Suppressor macrophage (primary cell): ENCODE results near the gene NTNG1.

ENCODE experiments used
- DNase-seq, 4 experiments: peaks; one replicate each; pipeline ENCODE4 v3.0.0-alpha.2; 2020 to 2022

The NTNG1 gene

GRCh38 chr1:107343601-107344000 is 202.8 kb downstream of the NTNG1 start:
- DNase-seq: no peak

DNA sequence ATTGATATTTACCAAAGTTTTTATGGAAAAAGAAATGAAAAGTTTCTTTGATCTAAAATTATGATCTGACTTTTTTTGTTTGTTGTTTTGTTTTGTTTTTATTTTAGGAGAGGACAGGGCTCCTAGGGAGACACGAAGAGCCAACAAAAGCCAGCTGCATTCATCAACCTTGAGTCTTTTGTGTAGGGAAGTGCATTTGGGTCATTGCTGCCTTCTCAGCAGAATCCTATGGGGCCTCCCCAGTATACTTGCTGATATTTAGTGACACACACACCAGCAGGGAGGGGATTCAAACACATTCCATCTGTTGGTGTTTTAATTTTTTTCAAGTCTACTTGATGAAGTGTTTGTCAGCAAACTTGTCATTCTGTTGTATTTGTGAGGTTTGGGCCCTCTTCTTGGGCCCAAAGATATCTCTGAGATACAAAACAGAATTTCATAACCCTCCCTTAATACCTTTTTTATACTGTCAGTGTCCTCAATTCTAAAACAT is 203.5 kb downstream of the NTNG1 start:
- no peak for DNase-seq

- DNase-seq: no peak
Observed at GRCh38 chr1:107344836-107345235, 204.0 kb downstream of the NTNG1 start.

DNA sequence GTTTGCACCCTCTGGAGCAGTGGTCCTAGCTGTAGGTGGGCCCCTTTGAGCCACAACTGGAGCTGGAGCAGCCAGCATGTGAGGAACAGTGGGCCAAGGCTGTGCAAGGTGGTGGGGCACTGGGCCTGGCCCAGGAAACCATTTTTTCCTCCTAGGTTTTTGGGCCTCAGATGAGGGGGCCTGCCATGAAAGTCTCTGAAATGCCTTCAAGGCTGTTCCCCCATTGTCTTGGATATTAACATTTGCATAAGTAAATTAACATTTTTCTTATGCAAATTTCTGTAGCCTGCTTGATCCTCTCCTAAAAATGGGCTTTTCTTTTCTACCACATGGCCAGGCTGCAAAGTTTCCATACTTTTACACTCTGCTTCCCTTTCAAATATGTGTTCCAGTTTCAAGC is 212.0 kb downstream of the NTNG1 start:
- no peak for DNase-seq

- no peak for DNase-seq
Observed at GRCh38 chr1:107357376-107357775, 216.5 kb downstream of the NTNG1 start.

DNA sequence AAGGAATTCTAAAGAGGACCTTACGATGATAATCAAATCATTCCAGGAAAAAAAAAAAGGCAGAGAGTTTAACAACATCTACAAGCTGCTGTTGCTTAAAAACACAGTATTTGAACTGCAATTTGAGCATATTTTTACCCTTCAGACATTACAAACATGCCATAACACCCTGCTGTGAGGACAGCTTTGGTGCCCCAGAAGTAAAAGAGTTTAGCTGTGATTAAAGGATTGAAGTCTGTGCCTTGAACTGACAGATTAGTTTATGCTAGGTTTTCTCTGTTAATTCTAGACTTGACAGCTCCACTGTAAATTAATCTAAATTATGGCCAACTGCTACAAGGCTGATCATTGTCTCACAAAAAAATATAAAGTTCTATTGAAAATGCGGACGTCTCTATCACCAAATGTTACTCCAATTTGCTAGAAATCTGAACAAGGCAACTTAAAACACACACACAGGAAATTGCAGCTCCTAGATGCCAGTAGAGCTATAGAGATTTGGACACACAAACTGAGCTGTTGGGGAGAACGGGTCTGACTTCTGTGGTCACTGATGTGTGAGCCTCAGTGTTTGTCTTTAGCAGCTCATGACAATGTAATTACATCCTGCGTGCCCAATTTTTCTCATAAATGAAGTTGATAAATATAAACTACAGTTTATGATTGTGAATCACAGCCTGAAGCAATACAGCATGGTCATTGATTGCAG is 217.9 kb downstream of the NTNG1 start:
- no peak for DNase-seq

GRCh38 chr1:107359472-107360241 is 218.8 kb downstream of the NTNG1 start:
- DNase-seq: no peak

GRCh38 chr1:107362468-107363140 is 221.8 kb downstream of the NTNG1 start:
- DNase-seq: no peak

GRCh38 chr1:107363154-107363553 is 222.3 kb downstream of the NTNG1 start:
- no peak for DNase-seq

- DNase-seq: no peak
Observed at GRCh38 chr1:107365527-107366240, 224.8 kb downstream of the NTNG1 start.

- no peak for DNase-seq
Observed at GRCh38 chr1:107378426-107378825, 237.6 kb downstream of the NTNG1 start.

DNA sequence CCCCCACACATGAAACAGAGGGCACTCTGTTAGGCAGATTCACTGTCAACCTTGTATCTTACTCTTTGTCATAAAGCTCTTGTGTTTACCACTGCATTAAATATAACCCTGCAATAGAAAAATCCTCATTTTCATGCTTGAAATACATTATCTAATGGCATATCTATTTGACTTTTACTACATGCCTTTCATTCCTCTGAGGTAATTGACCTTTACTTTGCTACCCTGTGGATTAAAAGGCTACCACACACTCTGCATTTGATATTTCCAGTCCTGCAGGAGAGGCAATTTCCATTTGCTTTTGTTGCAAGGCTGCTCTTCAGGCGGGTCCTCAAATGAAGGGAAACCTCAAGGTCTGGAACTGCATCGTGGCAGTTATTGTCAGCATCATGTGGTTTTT is 238.0 kb downstream of the NTNG1 start:
- DNase-seq: no peak

DNA sequence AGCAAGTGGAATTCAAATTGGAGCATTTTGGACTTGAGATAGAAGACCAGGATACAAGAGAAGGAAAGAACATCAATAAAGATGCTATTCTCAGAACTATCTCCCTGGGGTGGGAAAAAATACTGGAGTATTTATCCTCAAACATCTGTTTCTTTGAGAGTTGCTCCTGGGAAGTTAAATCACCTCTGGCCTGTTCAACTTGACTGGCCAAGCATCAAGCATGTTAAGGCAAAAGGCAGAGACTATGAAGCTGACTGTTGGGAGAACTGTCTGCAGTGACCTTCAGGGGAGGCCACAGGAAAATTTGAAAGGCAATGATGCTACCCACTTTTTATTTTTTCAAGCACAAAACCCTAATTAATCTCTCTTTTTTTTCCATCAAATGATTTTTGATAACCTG is 239.0 kb downstream of the NTNG1 start:
- no peak for DNase-seq

DNA sequence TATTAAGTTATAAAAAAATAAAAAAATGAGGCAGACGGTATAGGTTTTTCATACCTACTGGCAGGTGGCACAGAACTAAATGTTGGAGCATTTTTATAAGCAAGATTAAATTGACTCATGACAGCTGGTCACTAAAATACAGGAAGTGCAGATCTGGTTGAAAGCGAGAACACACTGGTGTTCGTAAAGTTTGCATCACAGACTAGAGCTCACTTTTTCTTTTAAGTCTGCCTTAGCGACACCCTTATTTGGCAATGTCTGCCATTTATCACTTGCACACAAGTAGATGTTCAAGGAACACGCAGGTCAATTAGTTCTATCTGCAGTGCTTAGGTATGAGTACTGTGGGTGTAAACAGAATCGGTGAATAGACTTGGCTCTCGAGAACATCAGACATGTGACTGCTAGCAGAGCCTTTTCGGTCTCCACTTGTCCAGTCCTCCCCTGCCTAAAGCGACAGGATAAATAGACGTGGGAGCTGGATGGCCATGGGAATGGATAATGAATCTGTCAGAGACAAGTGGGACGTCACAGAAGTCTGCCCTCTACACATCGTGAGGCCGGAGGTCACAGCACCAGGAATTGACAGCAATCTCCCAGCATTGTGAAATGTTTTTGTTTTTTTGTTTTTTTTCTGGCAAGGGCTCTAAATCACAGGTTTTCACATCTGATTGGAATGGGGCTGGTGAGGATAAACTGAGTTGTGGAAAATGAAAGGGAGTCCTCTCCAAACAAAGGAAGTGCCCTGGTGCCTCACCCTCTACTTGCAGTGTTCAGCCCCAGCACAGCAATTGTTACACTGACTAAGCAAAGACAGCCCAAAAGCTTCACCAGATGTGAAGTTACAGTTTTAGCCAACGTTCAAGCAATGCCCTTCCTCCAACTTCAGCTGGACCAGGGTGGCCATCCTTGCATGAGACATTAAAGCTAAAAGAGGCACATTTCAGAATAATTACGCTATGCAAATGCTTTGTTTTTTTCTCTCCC is 248.9 kb downstream of the NTNG1 start:
- no peak for DNase-seq

DNA sequence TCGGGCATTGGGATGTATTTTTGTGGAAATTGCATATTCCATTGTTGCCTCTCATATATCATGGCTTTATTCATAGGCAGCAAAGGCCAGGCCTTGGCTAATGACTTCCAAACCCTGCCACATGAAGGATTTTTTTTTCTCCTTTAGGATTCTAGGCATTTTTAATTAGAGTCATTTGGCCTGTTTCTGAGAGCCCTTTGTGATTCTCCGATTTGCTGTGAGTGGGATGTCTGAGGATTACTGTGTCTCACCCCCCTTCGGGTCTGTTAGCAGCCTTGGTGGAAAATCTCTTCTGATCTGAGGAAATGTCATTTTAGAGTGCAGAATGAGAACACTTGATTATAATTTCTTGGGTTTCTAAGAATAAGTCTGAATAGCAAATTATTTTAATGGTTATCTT is 253.5 kb downstream of the NTNG1 start:
- no peak for DNase-seq

- DNase-seq: no peak
Observed at GRCh38 chr1:107401704-107402103, 260.9 kb downstream of the NTNG1 start.

DNA sequence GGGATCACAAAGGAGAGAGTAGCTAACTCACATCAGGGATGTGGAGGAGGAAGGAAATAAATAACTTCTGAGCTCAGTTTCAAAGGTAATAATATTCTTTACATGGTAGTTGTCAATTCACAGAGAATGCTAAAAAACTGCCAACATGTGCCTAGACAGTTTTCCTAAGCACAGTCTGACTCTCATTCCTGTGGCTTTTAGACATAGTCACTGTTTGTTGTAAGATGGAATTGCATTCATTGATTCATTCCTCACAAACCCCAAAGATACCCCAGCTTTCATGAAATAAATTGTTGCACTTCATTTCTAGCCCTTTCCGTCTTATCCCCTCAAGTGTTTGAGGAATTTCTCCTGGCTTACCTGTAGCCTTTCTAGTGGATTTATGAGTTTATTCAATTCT is 263.9 kb downstream of the NTNG1 start:
- DNase-seq: no peak

- peak; percentile 5 to 68 (median 28) for DNase-seq
Observed at GRCh38 chr1:107405236-107405635, 264.4 kb downstream of the NTNG1 start.

DNA sequence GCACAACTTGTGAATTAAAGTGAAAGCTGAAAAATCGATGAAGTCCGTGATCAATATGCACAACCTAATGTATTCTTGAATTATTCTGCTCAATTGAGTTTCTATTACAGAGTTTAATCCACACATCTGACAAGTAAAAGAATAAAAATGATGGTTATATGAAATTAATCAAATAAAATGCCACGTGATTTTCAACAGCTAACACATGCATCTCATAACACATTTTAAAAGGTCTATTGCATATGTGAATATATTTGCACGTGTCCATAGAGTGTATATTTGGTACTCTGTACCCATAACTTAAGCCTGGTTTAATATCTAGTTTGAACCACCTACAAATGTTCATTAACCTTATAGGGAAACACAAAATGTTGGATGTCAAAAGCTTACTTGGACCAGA is 266.2 kb downstream of the NTNG1 start:
- no peak for DNase-seq

DNA sequence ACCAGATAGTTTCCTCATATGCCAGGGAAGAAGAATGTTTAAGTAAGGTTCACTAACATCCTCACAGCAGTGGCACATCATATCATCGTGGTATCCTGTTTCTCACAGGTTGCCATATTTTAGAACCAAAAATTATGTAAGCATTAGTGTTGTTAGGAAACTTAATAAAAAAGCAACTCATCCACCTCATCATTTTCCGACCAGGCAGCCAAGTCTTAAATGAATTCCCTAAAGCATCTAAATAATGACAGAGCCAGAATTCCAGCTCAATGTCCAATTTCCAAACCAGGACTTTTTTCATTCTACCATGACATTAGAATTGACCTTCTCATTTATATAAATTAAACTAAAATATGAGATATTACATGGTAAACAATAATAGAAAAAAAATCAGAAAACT is 272.7 kb downstream of the NTNG1 start:
- no peak for DNase-seq

DNA sequence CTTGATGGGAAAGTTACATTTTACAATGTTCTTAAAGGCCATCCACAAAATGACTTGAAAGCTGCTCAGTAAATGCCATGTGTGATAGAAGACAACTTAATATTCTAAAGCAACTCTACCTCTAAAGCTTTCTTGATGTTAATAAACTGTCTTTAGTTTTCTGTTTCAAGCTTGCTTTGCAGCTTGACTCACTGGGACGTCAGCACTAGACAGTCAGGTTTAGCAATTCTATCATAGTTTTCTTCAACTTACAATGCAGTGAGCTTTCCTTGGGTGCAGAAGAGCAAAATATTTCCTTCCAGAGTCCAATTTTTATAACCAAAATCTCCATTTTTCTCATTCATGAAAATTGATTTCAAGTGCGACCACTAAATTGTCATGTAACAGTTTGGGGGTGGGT is 273.1 kb downstream of the NTNG1 start:
- DNase-seq: no peak

DNA sequence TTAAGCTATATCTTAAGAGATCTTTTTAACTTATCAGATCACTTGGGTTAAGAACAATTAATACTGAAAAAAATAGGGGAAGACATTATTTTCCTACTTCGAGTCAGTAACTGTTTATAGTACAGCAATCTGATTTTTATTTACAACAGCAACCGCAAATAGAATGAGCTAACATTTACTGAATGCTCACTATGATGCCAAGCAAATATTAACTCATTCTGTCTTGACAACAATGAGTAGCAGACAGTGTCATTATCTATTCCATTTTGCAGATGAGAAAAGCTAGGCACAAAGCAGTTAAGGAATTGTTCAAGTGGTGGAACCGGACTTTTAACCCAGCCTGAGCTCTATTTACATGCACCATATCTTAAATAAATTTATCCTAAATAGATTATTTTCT is 273.7 kb downstream of the NTNG1 start:
- DNase-seq: no peak
